Activated CD4-positive, alpha-beta T cell treated with anti-CD3 and anti-CD28 coated beads for 48 hours (primary cell): Measurements from ENCODE around the gene CTU1.
A peak's percentile ranks its signal among the peaks of the same experiment; 100 is the strongest.

Experiments
- DNase-seq: peaks from one replicate; pipeline ENCODE4 v3.0.0-alpha.2; 2020

The CTU1 gene

DNA sequence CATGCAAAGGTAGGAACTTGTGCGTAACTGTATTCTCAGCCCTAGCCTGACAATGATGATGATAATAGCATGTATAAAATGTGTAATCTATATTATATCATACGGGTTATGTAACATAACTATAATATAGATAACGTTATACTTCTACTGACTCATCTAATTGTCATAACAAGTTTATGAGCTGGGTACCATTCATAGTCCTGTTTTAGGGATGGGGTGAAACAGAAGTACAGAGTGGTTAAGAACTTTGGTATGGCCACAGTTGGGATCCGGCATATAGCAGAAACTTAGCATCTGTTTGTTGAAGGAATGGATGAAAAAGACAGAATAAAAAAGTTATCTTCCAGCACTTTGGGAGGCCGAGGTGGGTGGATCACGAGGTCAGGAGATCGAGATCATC is 5.2 kb downstream of the CTU1 start:
- DNase-seq: no peak

DNA sequence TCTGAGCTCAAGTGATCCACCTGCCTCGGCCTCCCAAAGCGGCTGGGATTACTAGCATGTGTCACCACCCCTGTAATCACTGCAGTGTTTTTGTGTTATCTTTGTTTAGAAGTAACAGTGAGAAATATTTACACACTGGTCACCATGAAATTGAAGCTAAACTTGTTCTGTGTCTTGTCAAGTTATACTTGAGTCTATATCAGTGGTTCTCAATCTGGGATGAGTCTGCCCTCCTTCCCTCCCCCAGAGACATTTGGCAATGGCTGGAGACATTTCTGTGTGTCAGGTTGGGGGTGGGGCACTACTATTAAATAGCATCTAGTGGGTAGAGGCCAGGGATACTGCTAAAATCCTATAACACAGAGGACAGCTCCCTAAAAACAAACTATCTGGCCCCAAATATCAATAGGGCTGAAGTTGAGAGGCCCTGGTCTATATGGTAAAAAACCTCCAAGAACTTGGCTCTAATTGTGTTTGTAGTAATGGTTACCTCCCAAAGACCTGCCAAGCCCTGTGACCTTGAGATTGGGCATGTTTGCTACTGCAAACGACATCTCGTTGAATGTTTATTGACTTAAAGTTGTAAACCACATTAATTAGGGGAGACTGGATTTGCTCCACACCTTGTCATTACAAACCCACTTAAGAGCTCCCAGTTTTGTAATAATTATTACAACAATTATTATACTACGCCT is 6.9 kb downstream of the CTU1 start:
- DNase-seq: no peak

DNA sequence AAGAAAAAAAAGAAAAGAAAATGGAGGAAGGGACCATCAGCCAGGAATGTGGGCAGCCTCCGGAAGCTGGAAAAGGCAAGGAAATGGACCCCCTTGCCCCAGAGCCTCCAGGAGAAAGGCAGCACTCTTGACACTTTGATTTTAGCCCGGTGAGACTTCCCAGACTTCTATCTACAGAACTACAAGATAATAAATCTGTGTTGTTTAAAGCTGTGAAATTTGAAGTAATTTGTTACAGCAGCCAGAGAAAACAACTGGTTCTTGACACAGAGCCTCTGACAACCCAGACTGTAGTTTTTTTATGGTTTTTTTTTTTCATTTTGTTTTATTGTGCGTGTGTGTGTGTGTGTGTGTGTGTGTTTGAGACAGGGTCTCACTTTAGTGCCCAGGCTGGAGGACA is 7.6 kb downstream of the CTU1 start:
- no peak for DNase-seq

GRCh38 chr19:51099047-51099382 is 9.2 kb downstream of the CTU1 start:
- DNase-seq: no peak

- peak; percentile 33 for DNase-seq
Measured at GRCh38 chr19:51098365-51099046, 9.7 kb downstream of the CTU1 start.

DNA sequence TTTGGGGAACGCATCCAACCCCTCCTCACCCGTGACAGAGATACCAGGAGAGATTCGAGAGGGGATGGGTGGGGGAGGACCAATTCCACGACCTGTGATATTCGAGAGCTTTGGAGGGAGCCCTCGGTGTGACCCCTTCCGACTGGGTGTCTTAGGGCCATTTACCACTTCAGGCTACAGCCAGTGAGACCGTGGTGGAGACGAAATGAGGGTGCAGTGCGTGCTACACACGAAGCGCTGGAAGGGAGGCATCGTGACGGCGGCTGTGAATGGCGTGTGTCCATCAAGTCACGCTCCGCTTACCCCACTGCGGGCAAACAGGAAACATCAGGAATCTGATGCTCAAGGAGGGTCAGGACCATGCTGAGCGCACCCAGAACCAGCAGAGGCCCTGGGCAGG is 10.4 kb downstream of the CTU1 start:
- no peak for DNase-seq

GRCh38 chr19:51097166-51097738 is 11.0 kb downstream of the CTU1 start:
- DNase-seq: peak; percentile 83

- DNase-seq: no peak
Measured at GRCh38 chr19:51096473-51097165, 11.6 kb downstream of the CTU1 start.

GRCh38 chr19:51094696-51095279 is 13.4 kb downstream of the CTU1 start:
- DNase-seq: peak; percentile 51

DNA sequence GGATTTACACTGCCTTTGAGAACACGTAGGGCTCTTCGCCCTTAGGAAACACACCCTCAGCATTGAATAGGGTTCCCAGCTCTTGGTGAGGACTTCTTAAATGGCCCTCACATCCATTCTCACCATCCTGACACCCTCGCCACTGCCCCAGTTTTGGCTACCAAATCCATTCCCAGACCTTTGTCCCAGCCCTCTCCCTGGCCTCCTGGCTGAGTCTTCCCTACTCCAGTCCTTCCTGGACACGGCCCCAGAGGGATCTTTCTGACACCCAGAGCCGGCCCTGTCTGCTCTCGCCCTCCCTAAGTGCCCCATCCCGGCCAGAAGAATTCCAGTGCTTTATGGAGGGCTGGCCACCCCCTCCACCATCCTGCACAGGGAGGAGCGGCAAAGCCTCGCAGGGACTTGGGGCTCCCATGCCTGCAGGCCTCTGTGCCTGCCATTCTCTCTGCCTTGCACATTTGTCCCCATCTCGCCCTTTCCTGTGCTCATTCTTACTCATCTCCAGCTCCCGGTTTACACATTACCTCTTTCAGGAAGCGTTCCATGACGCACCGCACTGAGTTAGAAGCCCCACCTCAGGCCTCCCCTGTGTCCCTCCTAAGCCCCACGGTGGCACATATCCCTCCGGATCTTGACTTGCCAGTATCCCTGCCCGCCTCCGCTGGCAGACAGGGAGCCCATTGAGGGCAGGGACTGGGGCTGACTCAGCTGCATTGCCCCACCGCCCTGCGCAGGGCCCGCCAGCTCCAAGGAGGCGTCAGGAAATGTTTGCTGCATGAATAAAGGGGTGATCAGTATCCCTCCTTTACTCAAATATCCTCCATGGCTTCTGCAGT is 14.5 kb downstream of the CTU1 start:
- no peak for DNase-seq

DNA sequence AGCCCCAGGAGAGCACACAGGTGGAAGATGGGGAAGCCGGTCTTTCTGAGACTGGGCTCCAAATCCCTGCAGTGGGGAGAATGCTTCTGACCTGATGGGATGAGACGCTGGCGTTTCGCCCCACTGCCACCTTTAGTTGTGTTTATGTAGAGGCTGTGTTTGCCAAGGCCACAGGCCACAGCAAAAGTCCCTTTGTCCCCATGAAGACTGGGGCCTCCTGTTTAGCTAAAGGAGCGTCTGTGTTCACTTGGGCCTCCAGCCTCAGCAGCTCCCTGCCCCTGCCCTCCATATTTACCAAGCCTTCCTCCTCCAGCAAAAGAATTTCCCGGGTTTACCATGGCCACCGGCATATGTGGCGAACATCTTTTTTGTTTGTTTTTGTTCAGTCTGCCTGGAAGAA is 15.1 kb downstream of the CTU1 start:
- DNase-seq: no peak

DNA sequence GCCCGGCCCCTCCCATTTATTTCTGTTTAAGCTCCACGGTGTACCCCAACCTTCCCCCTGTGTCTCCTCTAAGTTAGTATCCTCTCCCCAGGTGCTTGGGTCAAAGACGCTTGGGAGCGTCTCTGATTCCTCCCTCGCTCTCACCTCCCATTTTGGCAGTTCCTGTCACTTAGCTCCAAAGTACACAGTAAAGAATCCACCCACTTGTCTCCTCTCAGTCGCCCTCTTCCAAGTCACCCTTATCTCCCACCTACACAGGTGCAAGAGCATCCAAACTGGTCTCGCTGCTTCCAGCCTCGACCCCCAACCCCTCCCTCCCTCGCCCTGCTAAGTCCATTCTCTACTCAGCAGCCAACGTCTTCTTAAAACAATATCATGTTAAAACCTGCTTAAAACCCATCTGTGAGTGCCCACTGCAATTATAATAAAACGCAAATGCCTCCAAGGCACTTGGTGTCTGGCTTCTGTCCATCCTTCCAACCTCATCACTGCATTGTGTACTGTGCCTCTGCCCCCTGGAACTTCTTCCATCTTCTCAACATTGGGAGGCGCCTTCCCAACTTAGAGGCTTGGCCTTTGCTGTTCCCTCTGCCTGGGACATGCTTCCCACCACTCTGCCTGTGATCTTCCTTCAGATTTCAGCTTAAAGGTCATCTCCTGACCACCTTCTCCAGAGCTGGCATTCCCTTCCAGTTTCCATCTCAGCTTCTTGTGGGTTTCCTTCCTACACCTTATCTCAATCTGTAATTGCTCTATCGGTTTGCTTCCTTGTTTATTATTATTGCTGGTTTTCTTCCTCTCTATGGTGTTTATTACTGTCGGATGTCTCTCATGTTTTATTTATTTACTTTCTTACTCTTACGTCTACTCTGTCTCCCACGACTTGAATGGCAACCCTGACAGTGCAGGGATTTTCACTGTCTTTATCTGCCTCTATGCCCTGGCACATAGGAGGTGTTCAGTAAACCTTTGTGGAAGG is 16.0 kb downstream of the CTU1 start:
- DNase-seq: no peak

GRCh38 chr19:51091126-51091525 is 17.1 kb downstream of the CTU1 start:
- DNase-seq: no peak

DNA sequence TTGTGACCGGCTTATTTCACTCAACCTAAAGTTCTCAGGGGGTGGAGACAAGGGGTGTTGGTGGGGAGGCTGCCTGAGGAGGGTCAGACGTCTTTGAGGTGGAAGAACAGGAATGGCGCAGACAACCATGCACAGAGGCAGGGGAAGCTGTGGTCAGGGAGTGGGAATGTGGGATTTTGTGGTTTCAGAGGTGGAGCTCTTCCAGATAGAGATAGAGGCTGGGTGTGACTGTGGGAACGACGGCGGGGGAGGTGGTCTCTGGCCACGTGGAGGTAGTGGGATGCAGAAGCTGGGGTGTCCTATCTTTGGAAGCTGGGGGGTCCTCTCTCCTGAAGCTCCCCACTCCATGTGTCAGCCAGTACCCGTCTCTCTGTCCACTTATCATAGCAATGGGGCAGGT is 17.7 kb downstream of the CTU1 start:
- no peak for DNase-seq

DNA sequence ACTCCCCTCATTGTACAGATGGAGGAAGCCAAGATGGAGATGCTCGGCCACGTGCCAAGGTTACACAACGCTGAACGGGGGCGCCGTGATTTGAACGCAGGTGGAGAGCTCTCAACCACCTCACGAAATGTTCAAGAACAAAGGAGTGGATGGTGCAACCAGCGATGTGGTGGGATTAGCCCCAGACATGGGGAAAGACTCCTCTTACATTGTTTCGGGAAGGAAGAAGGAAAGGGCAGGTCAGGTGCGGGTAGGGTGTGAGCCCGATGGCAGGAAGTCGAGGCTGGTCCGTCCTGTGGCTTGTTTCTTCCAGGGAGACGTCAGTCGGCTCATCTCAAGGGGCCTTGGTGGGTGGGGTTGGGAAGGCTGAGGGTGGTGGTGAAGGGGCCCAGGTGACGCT is 18.4 kb downstream of the CTU1 start:
- no peak for DNase-seq

DNA sequence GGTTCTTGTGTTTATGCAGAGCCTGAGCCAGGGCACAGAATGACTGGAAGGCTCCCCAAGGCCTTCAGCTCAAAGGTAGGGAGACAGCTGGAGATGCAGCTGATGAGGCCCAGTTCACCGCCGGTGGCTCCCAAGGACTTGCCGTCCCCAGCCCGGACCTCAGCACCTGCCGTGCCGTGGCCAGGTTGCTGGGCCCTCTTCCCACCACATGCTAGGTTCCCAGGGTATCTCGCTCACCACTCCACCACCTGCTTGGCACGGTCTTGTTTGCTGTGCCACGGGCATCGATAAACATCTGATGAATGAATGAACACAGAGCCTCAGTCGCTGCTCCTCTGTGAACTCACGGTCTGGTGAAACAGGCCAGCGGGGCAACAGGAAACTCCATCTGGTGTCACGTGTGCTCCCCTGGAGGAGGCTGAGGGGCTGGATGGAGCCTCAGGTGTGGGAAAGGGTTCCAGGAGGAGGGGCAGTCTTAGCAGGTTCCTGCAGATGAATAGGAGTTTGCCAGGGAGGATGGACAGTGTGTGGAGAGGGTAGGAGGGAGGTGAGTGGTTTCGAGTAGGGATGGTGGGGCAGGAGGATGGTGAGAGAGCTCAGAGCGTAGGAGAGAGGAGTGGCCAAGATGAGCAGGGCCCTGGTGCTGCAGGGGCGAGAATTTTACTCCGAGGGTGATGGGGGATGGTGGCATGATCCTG is 21.9 kb downstream of the CTU1 start:
- DNase-seq: no peak

GRCh38 chr19:51084505-51084904 is 23.7 kb downstream of the CTU1 start:
- no peak for DNase-seq

- no peak for DNase-seq
Measured at GRCh38 chr19:51083783-51084182, 24.4 kb downstream of the CTU1 start.

DNA sequence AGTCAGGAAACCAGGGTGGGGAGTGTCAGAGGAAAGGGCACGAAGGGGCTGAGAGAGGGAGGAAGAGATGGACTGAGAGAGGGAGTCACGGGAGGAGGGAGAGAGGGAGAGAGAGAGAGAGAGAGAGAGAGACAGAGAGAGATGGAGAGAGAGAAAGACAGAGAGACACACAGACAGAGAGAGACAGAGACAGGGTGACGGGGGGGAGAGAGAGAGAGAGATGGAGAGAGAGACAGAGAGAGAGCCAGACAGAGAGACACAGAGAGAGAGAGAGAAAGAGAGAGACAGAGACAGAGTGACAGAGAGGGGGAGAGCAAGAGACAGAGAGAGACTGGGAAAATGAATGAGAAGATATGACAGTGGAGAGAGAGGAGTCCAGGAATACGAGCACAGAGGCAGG is 25.0 kb downstream of the CTU1 start:
- no peak for DNase-seq

- DNase-seq: no peak
Measured at GRCh38 chr19:51082611-51083010, 25.6 kb downstream of the CTU1 start, which contains the start of gene KLK14. Gene KLK14, minus strand, starts transcription at chr19:51082887. Its CDS starts 273 bp downstream, at chr19:51082614.

GRCh38 chr19:51081476-51081875 is 26.7 kb downstream of the CTU1 start:
- no peak for DNase-seq
